Cardiac fibroblast (primary cell): ENCODE data around the gene DCDC2.
"Not testable (repeated sequence)": the region's sequence is repeated elsewhere in the genome, so short reads cannot be mapped to it uniquely, and the experiment has no call there.

Experiments used
- DNase-seq, 2 donors: peaks; one replicate each; pipeline versions ENCODE4 v3.0.0 to v3.0.0-alpha.2; 2010; ENCODE audit warnings: low read depth in 2 of 2
- H3K4me3 ChIP-seq, 2 donors: replicated peaks in 1 of 2; 1 replicate in 1 of 2; 2 replicates in 1 of 2; pipeline ENCODE4 v1.5.1; 2011; ENCODE audit warnings: low read depth in 2 of 2, low read length in 2 of 2, mild to moderate bottlenecking in 2 of 2, moderate library complexity in 1 of 2
- TF ChIP-seq, protein P1 (sequence below): IDR thresholded peaks from one replicate; pipeline ENCODE4 v1.5.1; 2011; ENCODE audit warnings: low read depth, mild to moderate bottlenecking, low read length, inconsistent platforms

Gene DCDC2

GRCh38 chr6:24307881-24308280 is 50.0 kb downstream of the DCDC2 start:
- no peak overlapping the region for H3K4me3 ChIP-seq
- TF ChIP-seq, protein P1, sequence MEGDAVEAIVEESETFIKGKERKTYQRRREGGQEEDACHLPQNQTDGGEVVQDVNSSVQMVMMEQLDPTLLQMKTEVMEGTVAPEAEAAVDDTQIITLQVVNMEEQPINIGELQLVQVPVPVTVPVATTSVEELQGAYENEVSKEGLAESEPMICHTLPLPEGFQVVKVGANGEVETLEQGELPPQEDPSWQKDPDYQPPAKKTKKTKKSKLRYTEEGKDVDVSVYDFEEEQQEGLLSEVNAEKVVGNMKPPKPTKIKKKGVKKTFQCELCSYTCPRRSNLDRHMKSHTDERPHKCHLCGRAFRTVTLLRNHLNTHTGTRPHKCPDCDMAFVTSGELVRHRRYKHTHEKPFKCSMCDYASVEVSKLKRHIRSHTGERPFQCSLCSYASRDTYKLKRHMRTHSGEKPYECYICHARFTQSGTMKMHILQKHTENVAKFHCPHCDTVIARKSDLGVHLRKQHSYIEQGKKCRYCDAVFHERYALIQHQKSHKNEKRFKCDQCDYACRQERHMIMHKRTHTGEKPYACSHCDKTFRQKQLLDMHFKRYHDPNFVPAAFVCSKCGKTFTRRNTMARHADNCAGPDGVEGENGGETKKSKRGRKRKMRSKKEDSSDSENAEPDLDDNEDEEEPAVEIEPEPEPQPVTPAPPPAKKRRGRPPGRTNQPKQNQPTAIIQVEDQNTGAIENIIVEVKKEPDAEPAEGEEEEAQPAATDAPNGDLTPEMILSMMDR, result no peak
- DNase-seq, result peak; percentile 19 to 44

DNA sequence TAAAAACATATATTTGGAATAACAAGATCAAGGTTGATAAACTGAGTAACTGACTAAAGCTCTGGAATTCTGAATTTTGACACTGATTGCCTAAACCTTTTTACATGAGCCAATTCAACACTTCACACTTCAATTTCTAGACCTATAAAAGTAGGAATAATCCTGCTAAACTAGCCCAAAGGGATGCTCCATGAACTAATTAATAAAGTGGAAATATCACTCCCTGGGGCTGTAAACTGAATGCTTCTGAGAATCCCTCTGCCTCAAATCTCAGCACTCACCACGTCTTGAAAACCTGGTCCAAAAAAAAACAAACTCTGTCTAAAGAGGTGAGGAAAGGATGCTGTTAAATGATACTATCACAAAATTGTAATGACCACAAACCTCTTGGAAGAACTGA is 50.9 kb downstream of the DCDC2 start:
- H3K4me3 ChIP-seq, result no peak overlapping the region
- no peak for DNase-seq
- TF ChIP-seq, protein P1, result no peak

DNA sequence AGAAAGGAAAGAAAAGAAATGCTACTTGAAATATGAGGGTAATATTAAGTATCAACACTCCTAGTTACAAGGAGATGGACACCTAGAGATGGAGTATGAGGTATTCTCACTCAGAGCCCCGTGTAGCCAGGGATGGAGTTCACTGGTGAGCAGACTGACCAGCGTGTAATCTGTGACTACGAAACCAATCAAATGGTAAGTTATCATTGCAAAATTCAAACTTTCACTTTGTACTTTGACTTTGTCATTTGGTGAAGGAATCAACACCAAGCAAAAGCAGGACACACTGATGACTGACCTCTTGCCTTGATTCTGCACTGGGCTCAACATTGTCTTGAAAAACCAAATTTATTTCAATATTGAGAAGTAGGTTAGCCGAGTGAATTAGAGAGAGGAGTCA is 51.8 kb downstream of the DCDC2 start:
- TF ChIP-seq, protein P1, result no peak
- H3K4me3 ChIP-seq, result no peak overlapping the region
- no peak for DNase-seq

DNA sequence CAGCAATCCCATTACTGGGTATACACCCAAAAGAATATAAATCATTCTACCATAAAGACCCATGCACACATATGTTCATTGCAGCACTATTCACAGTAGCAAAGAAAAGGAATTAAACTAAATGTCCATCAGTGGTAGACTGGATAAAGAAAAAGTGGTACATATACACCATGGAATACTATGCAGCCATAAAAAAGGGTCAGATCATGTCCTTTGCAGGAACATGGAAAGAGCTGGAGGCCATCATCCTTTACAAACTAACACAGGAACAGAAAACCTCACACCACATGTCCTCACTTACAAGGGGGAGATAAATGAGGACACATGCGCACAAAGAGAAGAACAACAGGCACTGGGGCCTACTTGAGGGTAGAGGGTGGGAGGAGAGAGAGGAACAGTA is 60.9 kb downstream of the DCDC2 start:
- TF ChIP-seq, protein P1, result no peak
- H3K4me3 ChIP-seq, result no peak overlapping the region
- no peak for DNase-seq

DNA sequence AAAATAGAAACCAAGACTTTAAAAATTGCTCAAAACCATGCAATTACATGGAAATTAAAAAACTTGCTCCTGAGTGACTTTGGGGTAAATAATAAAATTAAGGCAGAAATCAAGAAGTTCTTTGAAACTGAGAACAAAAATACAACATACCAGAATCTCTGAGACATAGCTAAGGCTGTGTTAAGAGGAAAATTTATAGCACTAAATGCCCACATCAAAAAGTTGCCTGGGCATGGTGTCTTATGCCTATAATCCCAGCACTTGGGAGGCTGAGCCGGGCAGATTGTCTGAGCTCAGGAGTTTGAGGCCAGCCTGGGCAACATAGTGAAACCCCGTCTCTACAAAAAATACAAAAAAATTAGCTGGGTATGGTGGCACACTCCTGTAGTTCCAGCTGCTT is 64.0 kb downstream of the DCDC2 start:
- H3K4me3 ChIP-seq, result not testable (repeated sequence)

GRCh38 chr6:24287239-24287638 is 70.6 kb downstream of the DCDC2 start:
- H3K4me3 ChIP-seq, result no peak overlapping the region
- no peak for DNase-seq
- TF ChIP-seq, protein P1, result no peak

More for the DNA sequence above, 64.0 kb downstream of the DCDC2 start:
- DNase-seq, result not testable (repeated sequence)

DNA sequence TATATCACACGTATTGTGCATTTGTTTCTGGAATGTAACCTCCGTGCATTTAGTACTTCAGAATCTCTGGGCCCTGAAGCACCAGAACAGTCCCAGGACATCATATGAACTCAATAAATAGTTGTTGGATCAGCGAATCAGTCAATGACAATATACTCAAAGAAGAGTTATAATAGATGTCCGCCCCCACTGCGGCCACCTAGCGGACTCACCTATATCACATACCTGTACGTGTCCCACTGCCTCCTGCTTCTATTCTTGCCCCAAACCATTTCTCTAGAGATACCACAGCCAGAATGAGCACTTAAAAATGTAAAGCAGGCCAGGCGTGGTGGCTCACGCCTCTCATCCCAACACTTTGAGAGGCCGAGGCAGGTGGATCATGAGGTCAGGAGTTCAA is 73.9 kb downstream of the DCDC2 start:
- DNase-seq, result no peak
- no peak overlapping the region for H3K4me3 ChIP-seq
- TF ChIP-seq, protein P1, result no peak
